Panc1 (cell line): ENCODE data around the gene PXT1. TPM values are rescaled to one million over a fixed set of nuclear protein-coding genes. Genes with fewer than 3 reads are reported as not detected.

Experiments
- ATAC-seq: fragments of 200-7000 bp; cut with Tn5 transposase; 2 replicates; pipeline ENCODE4 v1.9.1; 2020; ENCODE audit warnings: mild to moderate bottlenecking, moderate library complexity
- BruUV-seq: library from RNA; stranded (reverse); fragments of 400-500 nt; replicated peaks from 2 replicates; lab custom pipeline; 2021; lab: Mats Ljungman, UMichigan
- CTCF ChIA-PET: fragments of 300-600 bp; sonication (Branson Sonifier 250); formaldehyde crosslinking; loops from one replicate; lab custom pipeline; 2022; ENCODE audit warnings: antibody characterized with exemption; lab: Charles Lee
- POLR2A ChIA-PET: fragments of 300-600 bp; sonication (Branson Sonifier 250); formaldehyde crosslinking; loops from one replicate; lab custom pipeline; 2022; ENCODE audit warnings: antibody characterized with exemption; lab: Charles Lee
- DNase-seq: peaks from one replicate; pipeline ENCODE4 v3.0.0-alpha.2; 2010; ENCODE audit warnings: low read depth, low spot score
- H3K27ac ChIP-seq: 2 replicates; pipeline ENCODE4 v1.5.1; 2011; ENCODE audit warnings: mild to moderate bottlenecking, low read length, inconsistent platforms
- H3K27me3 ChIP-seq: fragments of 200-500 bp; sonication (Bioruptor generic); 2 replicates; pipeline ENCODE4 v1.6.0; 2014; ENCODE audit warnings: low read length, inconsistent platforms; ENCODE audit not compliant: control insufficient read depth, insufficient read depth
- H3K36me3 ChIP-seq: fragments of 200-500 bp; sonication (Bioruptor generic); 2 replicates; pipeline ENCODE4 v1.5.1; 2014; ENCODE audit warnings: inconsistent platforms, mild to moderate bottlenecking, low read length, moderate library complexity; ENCODE audit not compliant: control insufficient read depth, insufficient read depth
- H3K4me1 ChIP-seq: 2 replicates; pipeline ENCODE4 v1.5.1; 2011; ENCODE audit warnings: inconsistent platforms, mild to moderate bottlenecking, low read length, moderate library complexity; ENCODE audit not compliant: control insufficient read depth, insufficient read depth
- H3K4me3 ChIP-seq, 2 experiments: 2 replicates each; pipeline ENCODE4 v1.5.1; 2011 to 2012; ENCODE audit warnings: low read depth in 2 of 2, low read length in 2 of 2, mild to moderate bottlenecking in 2 of 2, inconsistent platforms in 1 of 2, moderate library complexity in 1 of 2
- H3K9me3 ChIP-seq: fragments of 200-500 bp; sonication (Bioruptor generic); 2 replicates; pipeline ENCODE4 v1.5.1; 2014; ENCODE audit warnings: low read depth, mild to moderate bottlenecking, inconsistent platforms, low read length, moderate library complexity; ENCODE audit not compliant: control insufficient read depth, insufficient read depth
- CTCF ChIP-seq: fragments of 450-650 bp; IDR thresholded peaks from 2 replicates; pipeline ENCODE4 v1.5.1; 2017; ENCODE audit warnings: mild to moderate bottlenecking
- POLR2AphosphoS5 ChIP-seq: IDR thresholded peaks from 2 replicates; pipeline ENCODE4 v1.6.1; 2012; ENCODE audit warnings: mild to moderate bottlenecking, low read depth, low read length, moderate library complexity
- SIN3A ChIP-seq: IDR thresholded peaks from 2 replicates; pipeline ENCODE4 v1.6.1; 2012; ENCODE audit warnings: low read depth, mild to moderate bottlenecking, low read length, moderate library complexity, borderline replicate concordance; ENCODE audit not compliant: insufficient read depth
- TCF7L2 ChIP-seq: IDR thresholded peaks from 2 replicates; pipeline ENCODE4 v1.6.1; 2011; ENCODE audit warnings: mild to moderate bottlenecking, low read depth, low read length, inconsistent platforms
- in situ Hi-C: cut with HindIII; loops from 2 replicates; pipeline ENCODE4 v1.10.0; 2016; ENCODE audit warnings: low sequenced_read_pairs, low pct_unique_long_range_greater_than_20kb
- intact Hi-C: fragments of 100-400 bp; cut with micrococcal nuclease; formaldehyde crosslinking; loops from one replicate; pipeline ENCODE4 v1.10.0; 2022; ENCODE audit not compliant: unreplicated experiment
- total RNA-seq: library from RNA; stranded (reverse); gene quantifications from one replicate; pipeline ENCODE4 v1.2.1, GENCODE V29; 2021; ENCODE audit not compliant: unreplicated experiment
- TF ChIP-seq, protein P1 (sequence below), 2 experiments: IDR thresholded peaks; 2 replicates each; pipeline ENCODE4 v1.6.1; 2011 to 2012; ENCODE audit warnings: low read depth in 2 of 2, control low read depth in 1 of 2, low read length in 1 of 2, mild to moderate bottlenecking in 1 of 2, moderate library complexity in 1 of 2; ENCODE audit not compliant: insufficient read depth in 1 of 2

PXT1 gene
- total RNA-seq, 1 experiment from 2014 or later, result not detected

DNA sequence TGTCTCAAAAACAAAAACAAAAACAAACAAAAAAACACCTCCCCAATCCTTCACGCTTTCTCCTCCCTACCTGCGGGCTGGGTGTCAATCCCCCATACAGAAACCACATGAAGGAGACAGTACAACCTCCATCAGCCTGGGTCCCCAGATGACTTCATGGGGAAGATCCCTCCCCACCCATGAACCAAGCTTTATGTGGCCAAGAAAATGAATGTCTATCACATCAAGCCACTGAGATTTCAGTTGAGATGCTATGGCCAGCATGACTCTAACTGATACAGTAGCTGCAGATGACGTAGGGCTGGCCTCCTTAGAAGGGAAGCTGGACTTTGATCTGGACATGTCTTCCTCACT is 84.8 kb downstream of the PXT1 start:
- Histone ChIP-seq H3K9me3 (no peaks in the 10 kb centered on the region), H3K4me1 (no peaks in the 10 kb centered on the region), H3K27me3 (no peaks in the 10 kb centered on the region; the same call in 1 of the 2 replicates), H3K4me3 (no peak overlapping the region), H3K36me3 (no peaks in the 10 kb centered on the region), H3K27ac (no peak overlapping the region)
- in situ Hi-C loops, result no loop called here
- intact Hi-C loops, result loop anchor here (5.0 kb wide), 1 partner anchor 236 kb away; no protein-coding TSS in a partner anchor
- ChIA-PET CTCF (interaction anchor here (0.5 to 1.7 kb wide), 4 partner anchors 17 to 604 kb away, joined by 3 to 4 read pairs (median 3); no protein-coding TSS in a partner anchor), POLR2A (no interaction called here)
- DNase-seq, result no peak
- no TSS peak for BruUV-seq
- ATAC-seq, result no peak
- TF ChIP-seq, protein P1, sequence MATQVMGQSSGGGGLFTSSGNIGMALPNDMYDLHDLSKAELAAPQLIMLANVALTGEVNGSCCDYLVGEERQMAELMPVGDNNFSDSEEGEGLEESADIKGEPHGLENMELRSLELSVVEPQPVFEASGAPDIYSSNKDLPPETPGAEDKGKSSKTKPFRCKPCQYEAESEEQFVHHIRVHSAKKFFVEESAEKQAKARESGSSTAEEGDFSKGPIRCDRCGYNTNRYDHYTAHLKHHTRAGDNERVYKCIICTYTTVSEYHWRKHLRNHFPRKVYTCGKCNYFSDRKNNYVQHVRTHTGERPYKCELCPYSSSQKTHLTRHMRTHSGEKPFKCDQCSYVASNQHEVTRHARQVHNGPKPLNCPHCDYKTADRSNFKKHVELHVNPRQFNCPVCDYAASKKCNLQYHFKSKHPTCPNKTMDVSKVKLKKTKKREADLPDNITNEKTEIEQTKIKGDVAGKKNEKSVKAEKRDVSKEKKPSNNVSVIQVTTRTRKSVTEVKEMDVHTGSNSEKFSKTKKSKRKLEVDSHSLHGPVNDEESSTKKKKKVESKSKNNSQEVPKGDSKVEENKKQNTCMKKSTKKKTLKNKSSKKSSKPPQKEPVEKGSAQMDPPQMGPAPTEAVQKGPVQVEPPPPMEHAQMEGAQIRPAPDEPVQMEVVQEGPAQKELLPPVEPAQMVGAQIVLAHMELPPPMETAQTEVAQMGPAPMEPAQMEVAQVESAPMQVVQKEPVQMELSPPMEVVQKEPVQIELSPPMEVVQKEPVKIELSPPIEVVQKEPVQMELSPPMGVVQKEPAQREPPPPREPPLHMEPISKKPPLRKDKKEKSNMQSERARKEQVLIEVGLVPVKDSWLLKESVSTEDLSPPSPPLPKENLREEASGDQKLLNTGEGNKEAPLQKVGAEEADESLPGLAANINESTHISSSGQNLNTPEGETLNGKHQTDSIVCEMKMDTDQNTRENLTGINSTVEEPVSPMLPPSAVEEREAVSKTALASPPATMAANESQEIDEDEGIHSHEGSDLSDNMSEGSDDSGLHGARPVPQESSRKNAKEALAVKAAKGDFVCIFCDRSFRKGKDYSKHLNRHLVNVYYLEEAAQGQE (IDR thresholded peaks at IDR 0.05; ENCODE audit: insufficient read depth in 1 of 2, low read depth in 2 of 2, low read length in 1 of 2), result no peak
- TF ChIP-seq SIN3A, result no peak
- no peak for TF ChIP-seq CTCF
- TF ChIP-seq TCF7L2, result no peak
- TF ChIP-seq POLR2AphosphoS5, result no peak

DNA sequence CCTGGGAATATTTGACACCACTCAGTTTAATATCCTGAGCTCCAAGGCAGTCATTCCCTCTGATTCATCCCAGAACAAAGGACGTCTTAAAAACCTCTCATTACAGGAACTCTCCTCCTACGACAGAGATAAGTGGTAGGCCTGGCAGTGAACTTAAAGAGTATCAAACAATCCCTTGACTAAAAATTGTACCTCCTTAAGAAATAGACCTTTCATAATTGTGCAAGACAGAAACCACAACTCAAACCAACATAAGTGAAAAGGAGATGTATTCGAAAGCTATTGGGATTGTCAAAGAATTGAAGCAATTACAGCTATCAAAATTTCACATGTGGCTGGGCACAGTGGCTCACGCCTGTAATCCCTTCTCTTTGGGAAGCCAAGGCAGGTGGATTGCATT is 86.8 kb downstream of the PXT1 start:
- no TSS peak for BruUV-seq
- CTCF ChIA-PET, result interaction anchor here (0.7 kb wide), 1 partner anchor 1196 kb away, joined by 17 read pairs; no protein-coding TSS in a partner anchor

More for the DNA sequence above, 86.8 kb downstream of the PXT1 start:
- DNase-seq (no peak), ATAC-seq (no peak)
- Histone ChIP-seq H3K4me1 (no peaks in the 10 kb centered on the region), H3K9me3 (no peaks in the 10 kb centered on the region), H3K36me3 (no peaks in the 10 kb centered on the region), H3K27ac (no peak overlapping the region), H3K4me3 (no peak overlapping the region), H3K27me3 (no peaks in the 10 kb centered on the region; the same call in 1 of the 2 replicates)
- in situ Hi-C loops (no loop called here), intact Hi-C loops (loop anchor here (5.0 kb wide), 1 partner anchor 234 kb away; no protein-coding TSS in a partner anchor)
- TF ChIP-seq CTCF, result no peak
- TF ChIP-seq SIN3A, result no peak
- TF ChIP-seq, protein P1 (IDR thresholded peaks at IDR 0.05; ENCODE audit: insufficient read depth in 1 of 2, low read depth in 2 of 2, low read length in 1 of 2), result no peak
- TF ChIP-seq TCF7L2, result no peak
- no peak for TF ChIP-seq POLR2AphosphoS5
- POLR2A ChIA-PET, result no interaction called here
